Esophagus muscularis mucosa (tissue), 4 donors: ENCODE results near the gene KL. TPM values are rescaled to one million over a fixed set of nuclear protein-coding genes. Genes with fewer than 3 reads are reported as not detected.

Source experiments
- DNase-seq: peaks from one replicate; pipeline ENCODE4 v3.0.0-alpha.2; 2017; ENCODE audit errors: extremely low spot score
- H3K27ac ChIP-seq, 4 donors: fragments of 200-600 bp; sonication (generic); replicated peaks in 1 of 4; 1 replicate in 3 of 4; 2 replicates in 1 of 4; pipeline ENCODE4 v1.5.1; 2016 to 2019; ENCODE audit warnings: mild to moderate bottlenecking in 1 of 4
- H3K27me3 ChIP-seq, 4 donors: fragments of 200-600 bp; sonication (generic); one replicate each; pipeline versions ENCODE4 v1.5.1 to v1.6.0; 2016 to 2019
- H3K36me3 ChIP-seq, 4 donors: fragments of 200-600 bp; sonication (generic); one replicate each; pipeline ENCODE4 v1.5.1; 2016 to 2019
- H3K4me1 ChIP-seq, 4 donors: fragments of 200-600 bp; sonication (generic); one replicate each; pipeline ENCODE4 v1.5.1; 2016 to 2019
- H3K4me3 ChIP-seq, 4 donors: fragments of 200-600 bp; sonication (generic); 1 replicate in 2 of 4; 2 replicates in 2 of 4; pipeline ENCODE4 v1.5.1; 2016 to 2019; ENCODE audit warnings: mild to moderate bottlenecking in 4 of 4, moderate library complexity in 1 of 4
- H3K9me3 ChIP-seq, 4 donors: fragments of 200-600 bp; sonication (generic); 1 replicate in 3 of 4; 2 replicates in 1 of 4; pipeline ENCODE4 v1.5.1; 2016 to 2019
- CTCF ChIP-seq, 3 experiments: fragments of 200-600 bp in 2 of 3; fragments of 450-650 bp in 1 of 3; sonication (generic) in 2 of 3; IDR thresholded peaks; one replicate each; pipeline ENCODE4 v1.5.1; 2017 to 2019; ENCODE audit warnings: antibody characterized with exemption in 3 of 3, mild to moderate bottlenecking in 2 of 3, moderate library complexity in 1 of 3
- EP300 ChIP-seq: sonication (generic); formaldehyde crosslinking; IDR thresholded peaks from one replicate; pipeline ENCODE4 v1.6.1; 2017; ENCODE audit warnings: antibody characterized with exemption
- POLR2A ChIP-seq: fragments of 450-650 bp; IDR thresholded peaks from one replicate; pipeline ENCODE4 v1.6.1; 2017; ENCODE audit warnings: antibody characterized with exemption, moderate library complexity, mild to moderate bottlenecking, low read depth
- POLR2AphosphoS5 ChIP-seq, 2 donors: sonication (generic); formaldehyde crosslinking; IDR thresholded peaks; one replicate each; pipeline ENCODE4 v1.6.1; 2017; ENCODE audit warnings: antibody characterized with exemption in 2 of 2
- WGBS: methylation state at CpG from one replicate; pipeline ENCODE4 v1.1.5; 2018; 5-methylcytosine and 5-hydroxymethylcytosine counted together
- intact Hi-C: fragments of 100-400 bp; cut with DNase I; formaldehyde crosslinking; loops from one replicate; pipeline ENCODE4 v1.15.1; 2023
- total RNA-seq, 4 donors: library from RNA; depleted of rRNA; stranded (reverse); fragments of >200 nt; gene quantifications; one replicate each; pipeline versions ENCODE4 v1.1.0 to v1.2.1, GENCODE V29; 2016

Gene KL
- total RNA-seq, 4 donors from 2014 or later = 3.7 to 6.7 (median 5.5) TPM

GRCh38 chr13:32989290-32989667 lies 26.9 kb upstream of the KL start:
- WGBS = 71% methylated on average over 3 of the region's 3 CpGs
- TF ChIP-seq EP300 (no peak), CTCF (IDR thresholded peaks at IDR 0.05) (no peak), POLR2AphosphoS5 (IDR thresholded peaks at IDR 0.05) (no peak), POLR2A (no peak)
- Histone ChIP-seq H3K27ac (no peak overlapping the region), H3K9me3 (no peaks in the 10 kb centered on the region), H3K27me3 (no peaks in the 10 kb centered on the region), H3K36me3 (no peaks in the 10 kb centered on the region), H3K4me3 (no peak overlapping the region), H3K4me1 (peaks cover 0 to 8% (median 2%) of the 10 kb centered on the region in 4 donors)
- intact Hi-C loops = no loop called here
- no peak for DNase-seq

GRCh38 chr13:32989942-32990341 lies 26.3 kb upstream of the KL start:
- DNase-seq = no peak
- TF ChIP-seq POLR2AphosphoS5 (IDR thresholded peaks at IDR 0.05) (no peak), EP300 (no peak), CTCF (IDR thresholded peaks at IDR 0.05) (no peak), POLR2A (no peak)
- WGBS = 96% methylated on average over 3 of the region's 3 CpGs
- Histone ChIP-seq H3K36me3 (no peaks in the 10 kb centered on the region), H3K4me3 (no peak overlapping the region), H3K27me3 (no peaks in the 10 kb centered on the region), H3K27ac (no peak overlapping the region), H3K9me3 (no peaks in the 10 kb centered on the region), H3K4me1 (peaks cover 0 to 8% (median 2%) of the 10 kb centered on the region in 4 donors)
- intact Hi-C loops = no loop called here

GRCh38 chr13:32993145-32993544 lies 23.1 kb upstream of the KL start:
- H3K4me1 ChIP-seq = peaks cover 0 to 8% (median 2%) of the 10 kb centered on the region in 4 donors
- WGBS = 71% methylated on average over 8 of the region's 8 CpGs
- no peak for TF ChIP-seq POLR2AphosphoS5 (IDR thresholded peaks at IDR 0.05)
- TF ChIP-seq POLR2A = no peak
- TF ChIP-seq EP300 = no peak
- no peak for TF ChIP-seq CTCF (IDR thresholded peaks at IDR 0.05)
- H3K4me3 ChIP-seq = no peak overlapping the region
- H3K27me3 ChIP-seq = no peaks in the 10 kb centered on the region
- H3K36me3 ChIP-seq = no peaks in the 10 kb centered on the region
- no peaks in the 10 kb centered on the region for H3K9me3 ChIP-seq
- no peak overlapping the region for H3K27ac ChIP-seq
- no peak for DNase-seq
- intact Hi-C loops = no loop called here

GRCh38 chr13:32997399-32997798 lies 18.8 kb upstream of the KL start:
- Histone ChIP-seq H3K4me3 (no peak overlapping the region), H3K9me3 (no peaks in the 10 kb centered on the region), H3K36me3 (no peaks in the 10 kb centered on the region), H3K27ac (no peak overlapping the region), H3K27me3 (no peaks in the 10 kb centered on the region), H3K4me1 (no peaks in the 10 kb centered on the region)
- intact Hi-C loops = no loop called here
- WGBS = 98% methylated on average over 2 of the region's 2 CpGs
- DNase-seq = no peak
- TF ChIP-seq EP300 = no peak
- TF ChIP-seq POLR2AphosphoS5 (IDR thresholded peaks at IDR 0.05) = no peak
- no peak for TF ChIP-seq POLR2A
- TF ChIP-seq CTCF (IDR thresholded peaks at IDR 0.05) = no peak

GRCh38 chr13:32998966-32999365 lies 17.3 kb upstream of the KL start:
- intact Hi-C loops = no loop called here
- 90% methylated on average over 5 of the region's 5 CpGs for WGBS
- Histone ChIP-seq H3K27me3 (no peaks in the 10 kb centered on the region), H3K36me3 (no peaks in the 10 kb centered on the region), H3K4me3 (no peak overlapping the region), H3K9me3 (no peaks in the 10 kb centered on the region), H3K27ac (no peak overlapping the region), H3K4me1 (peaks cover 2 to 6% (median 5%) of the 10 kb centered on the region in 4 donors)
- no peak for DNase-seq
- TF ChIP-seq CTCF (IDR thresholded peaks at IDR 0.05) (no peak), POLR2A (no peak), EP300 (no peak), POLR2AphosphoS5 (IDR thresholded peaks at IDR 0.05) (no peak)
